Spleen (tissue), 7 donors: ENCODE measurements around the gene TTLL5.

Experiments used
- CTCF ChIP-seq, 11 experiments: fragments of 200-600 bp in 7 of 11; fragments of 450-650 bp in 4 of 11; sonication (generic) in 4 of 11; IDR thresholded peaks in 8 of 11; conservative IDR thresholded peaks in 3 of 11; 1 replicate in 7 of 11; 2 replicates in 4 of 11; pipeline versions ENCODE4 v1.4.0 to v1.8.0; 2016 to 2021; ENCODE audit warnings: antibody characterized with exemption in 11 of 11, inconsistent platforms in 4 of 11, mild to moderate bottlenecking in 1 of 11
- POLR2A ChIP-seq, 3 donors: fragments of 450-650 bp; IDR thresholded peaks; one replicate each; pipeline ENCODE4 v1.5.1; 2017; ENCODE audit warnings: antibody characterized with exemption in 3 of 3, mild to moderate bottlenecking in 1 of 3
- donor health status: DM: no; HTN: no; CAD: no; lungs with moderate emphysema.
- donor health status: DM: no; HTN: no; CAD: no.
- donor health status: DM: no; HTN: no; CAD: no.

DNA sequence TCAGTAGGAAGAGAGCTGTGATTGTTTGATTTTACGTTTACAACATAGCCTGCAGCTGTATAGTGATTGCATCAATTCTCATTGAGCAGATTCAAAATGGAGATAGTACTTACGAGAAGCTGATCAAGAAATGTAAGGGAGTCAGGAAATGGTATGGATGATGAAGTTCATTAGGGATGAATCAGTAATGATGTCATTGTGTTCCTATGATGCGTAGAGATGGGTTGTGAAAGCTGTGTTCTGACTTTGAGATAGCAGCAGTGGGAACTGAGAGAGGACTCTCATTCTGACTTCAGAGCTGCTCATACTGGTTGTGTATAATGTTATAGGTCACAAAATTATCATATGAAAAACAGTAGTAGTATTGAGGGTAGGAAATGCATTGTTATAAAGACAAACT, 44.0 kb downstream of the TTLL5 start:
- no peak for TF ChIP-seq CTCF (IDR thresholded peaks at IDR 0.05 in 8 of 11, conservative IDR thresholded peaks at IDR 0.05 in 3 of 11)
- TF ChIP-seq POLR2A (IDR thresholded peaks at IDR 0.05): no peak
